Medulla oblongata (tissue), 1 donor: ENCODE measurements around the gene SLC13A5.
"Not testable (repeated sequence)": the region's sequence is repeated elsewhere in the genome, so short reads cannot be mapped to it uniquely, and the experiment has no call there.

Source experiments
- DNase-seq: peaks from one replicate; pipeline ENCODE4 v3.0.0-alpha.2; 2015; ENCODE audit errors: extremely low spot score

The SLC13A5 gene

DNA sequence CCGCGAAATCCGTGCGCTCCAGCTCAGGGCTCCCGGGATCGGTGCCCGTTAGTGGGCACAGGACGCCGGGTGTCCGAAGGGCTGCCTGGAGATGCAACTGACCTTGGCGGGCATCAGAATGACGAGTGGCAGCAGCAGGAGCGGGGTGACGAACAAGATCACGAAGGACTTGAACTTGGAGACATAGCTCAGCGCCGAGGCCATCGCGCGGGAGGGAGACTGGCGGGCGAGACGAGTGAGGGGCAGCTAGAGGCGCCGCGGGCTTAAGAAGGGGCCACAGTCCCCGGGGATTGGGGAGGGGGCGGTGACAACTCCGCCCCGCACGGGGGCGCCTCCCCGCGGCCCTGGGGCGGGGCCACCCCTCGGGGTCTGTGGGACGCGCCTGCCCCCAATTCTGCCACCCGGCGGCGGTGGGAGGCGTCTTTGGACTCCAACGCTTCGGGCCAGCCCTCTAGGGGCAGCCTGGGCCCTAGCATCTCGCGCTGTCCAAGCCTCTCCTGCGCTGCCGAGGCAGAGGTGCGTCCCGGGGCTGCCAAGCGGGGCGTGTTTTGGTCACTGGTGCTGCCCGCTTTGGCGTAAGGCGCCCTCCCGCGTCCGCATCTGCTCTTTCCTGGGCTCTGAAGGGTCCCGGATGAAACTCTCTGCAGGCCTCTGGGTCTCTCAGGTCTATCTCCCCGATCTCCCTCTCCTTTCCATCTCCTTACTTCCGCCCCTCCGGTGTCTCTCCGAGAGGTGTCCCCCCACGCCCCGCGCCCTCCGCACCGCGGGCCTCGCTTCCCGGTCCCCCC is at the start of gene SLC13A5:
Gene SLC13A5 (minus strand): TSS at position 240 of the 788 bp plus-strand sequence. CDS start 36 bp downstream, at position 204.
- peak; percentile 3 for DNase-seq

DNA sequence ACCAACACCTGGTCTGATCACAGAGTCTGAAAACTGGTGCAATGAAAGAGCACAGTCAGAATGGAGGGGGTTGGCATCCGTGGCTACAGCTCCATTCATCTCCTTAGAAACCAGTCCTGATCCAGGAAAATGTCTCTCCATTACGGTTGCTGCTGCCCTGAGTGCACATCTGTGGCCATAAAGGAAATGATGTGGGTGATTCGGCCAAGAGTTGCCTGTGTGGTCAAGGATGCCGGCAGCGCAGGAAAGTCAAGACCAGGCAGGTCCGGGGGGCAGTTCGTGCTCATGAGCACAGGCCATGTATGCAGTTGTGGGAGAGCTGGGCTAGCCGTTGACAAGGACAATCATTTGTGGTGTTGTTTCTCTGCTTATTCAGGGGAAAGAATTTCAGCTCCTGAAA is 48.6 kb upstream of the SLC13A5 start:
- DNase-seq: no peak

DNA sequence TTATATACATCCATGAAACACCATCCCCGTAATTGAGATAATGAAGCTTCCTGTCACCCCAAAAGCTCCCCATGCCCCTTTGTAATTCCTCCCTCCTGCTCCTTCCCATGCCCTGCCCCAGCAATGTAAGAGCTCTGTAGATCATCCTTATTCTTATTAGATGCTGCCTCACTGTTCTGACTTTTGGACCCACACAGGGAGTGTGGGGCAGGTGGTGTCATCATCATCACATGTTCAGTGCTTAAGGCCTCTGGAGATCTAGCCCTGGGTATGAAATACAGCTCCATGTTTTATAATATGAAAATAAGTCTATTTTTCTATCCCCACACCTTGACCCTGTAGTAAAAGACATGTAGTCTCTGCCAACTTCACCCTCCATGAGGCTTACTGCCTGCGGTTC is 44.6 kb upstream of the SLC13A5 start:
- no peak for DNase-seq

DNA sequence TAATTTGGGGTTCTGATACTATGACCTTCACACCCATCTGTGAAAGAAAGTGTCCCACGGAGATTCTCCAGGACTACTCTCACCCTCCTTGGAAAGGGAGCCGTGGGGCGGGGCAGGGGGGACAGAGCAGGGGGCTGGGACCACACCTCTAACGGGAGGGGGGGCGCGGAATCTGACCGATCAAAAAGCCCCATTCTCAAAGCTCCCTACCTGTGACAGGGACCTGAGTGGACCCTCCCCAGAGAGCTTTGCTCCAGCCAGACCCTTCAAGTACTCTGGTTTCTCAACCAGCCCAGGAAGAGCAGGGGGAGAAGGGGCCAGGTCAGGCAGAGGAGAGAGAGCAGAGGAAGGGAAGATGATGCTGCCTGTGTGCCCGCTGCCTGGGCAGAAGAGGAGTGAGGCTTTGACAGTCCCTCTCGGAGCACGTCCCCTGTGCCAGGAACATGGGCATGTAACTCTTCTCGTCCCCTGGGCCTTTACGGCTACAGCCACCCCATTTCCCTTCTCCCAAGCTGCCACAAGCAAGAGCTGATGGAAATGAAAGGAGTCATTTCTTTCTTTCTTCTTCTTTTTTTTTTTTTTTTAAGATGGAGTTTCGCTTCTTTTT is 43.4 kb upstream of the SLC13A5 start:
- DNase-seq: no peak

DNA sequence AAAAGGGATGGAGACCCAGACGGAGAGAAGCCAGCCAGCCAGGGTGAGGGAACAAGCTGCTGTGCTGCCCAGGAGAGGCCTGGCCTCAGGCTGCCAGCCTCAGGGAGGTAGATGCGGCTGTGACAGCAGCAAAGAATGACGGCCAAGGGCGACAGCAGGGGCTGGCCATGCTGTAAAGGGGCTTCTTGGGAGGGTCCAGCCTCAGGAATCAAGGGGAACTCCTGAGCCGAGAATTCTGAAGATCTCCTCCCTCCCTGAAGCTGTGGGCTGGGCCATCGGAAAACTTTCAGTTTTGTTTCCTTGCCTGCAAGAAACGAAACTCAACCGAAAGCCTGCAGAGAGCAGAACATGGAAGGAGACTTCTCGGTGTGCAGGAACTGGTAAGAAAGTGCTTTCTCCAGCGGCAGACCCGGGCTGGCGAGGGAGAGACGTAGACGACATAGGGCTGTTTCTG is 42.6 kb upstream of the SLC13A5 start, which contains the start of gene XAF1:
Gene XAF1 (plus strand): TSS at position 316 of the 454 bp plus-strand sequence. CDS start 33 bp downstream, at position 349.
- peak; percentile 72 for DNase-seq

DNA sequence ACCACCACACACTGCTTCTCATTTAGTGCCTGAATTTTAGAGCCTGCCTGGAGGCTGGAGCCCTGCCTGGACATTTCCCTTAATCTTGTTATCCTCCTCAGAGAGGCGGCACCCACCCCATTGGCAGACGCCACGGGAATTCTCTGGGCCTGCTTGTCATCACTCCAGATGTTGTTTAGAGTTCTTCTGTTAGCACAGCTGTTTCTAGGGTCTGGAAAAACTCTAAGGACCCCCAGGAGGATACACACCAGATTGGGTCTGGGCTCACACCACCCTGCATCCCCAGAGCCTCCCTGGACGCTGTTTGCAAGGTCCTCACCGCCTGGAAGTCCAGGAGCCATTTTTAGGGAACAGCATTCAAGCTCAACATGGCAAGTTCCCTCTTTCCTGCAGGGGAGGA is 42.1 kb upstream of the SLC13A5 start:
- DNase-seq: no peak

DNA sequence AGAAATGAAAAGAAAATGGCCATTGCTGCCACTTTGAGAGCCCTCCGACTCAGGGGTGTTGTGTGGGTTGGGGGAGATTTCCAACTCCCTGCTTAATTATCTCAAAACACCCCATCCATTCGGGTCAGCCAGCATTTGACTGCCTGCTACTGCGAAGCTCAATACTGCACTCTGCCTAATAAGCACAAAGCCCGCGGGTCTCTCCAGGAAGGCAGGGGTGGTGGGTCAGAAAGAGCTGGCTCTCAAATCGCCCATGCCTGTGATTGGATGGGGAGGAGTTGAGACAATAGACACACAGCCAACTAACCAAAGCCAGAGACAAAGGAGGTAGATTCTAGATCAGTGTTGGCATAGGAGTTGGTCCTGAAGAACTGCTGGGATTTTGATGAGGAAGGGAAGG is 40.4 kb upstream of the SLC13A5 start:
- no peak for DNase-seq

DNA sequence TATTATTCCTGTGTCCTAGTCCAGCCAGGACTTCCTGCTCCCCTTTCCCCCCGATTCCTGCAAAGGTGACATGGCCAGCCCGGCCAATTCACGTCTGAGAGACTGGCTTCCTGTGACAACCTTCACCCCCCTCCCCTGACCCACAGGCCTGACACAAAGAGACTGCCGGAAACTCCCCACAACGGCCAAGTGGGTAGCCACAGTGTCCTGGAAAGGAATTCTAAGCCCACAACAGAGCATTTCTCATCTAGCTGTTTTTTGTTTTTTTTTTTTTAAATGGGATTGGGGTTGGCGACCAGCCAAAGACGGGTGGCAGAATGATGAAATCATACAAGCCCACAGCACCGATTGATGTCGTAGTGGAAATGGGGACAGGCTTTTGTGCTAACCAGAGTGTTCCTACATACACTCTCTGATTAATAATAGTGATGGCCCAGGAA is 39.9 kb upstream of the SLC13A5 start:
- DNase-seq: peak; percentile 33

DNA sequence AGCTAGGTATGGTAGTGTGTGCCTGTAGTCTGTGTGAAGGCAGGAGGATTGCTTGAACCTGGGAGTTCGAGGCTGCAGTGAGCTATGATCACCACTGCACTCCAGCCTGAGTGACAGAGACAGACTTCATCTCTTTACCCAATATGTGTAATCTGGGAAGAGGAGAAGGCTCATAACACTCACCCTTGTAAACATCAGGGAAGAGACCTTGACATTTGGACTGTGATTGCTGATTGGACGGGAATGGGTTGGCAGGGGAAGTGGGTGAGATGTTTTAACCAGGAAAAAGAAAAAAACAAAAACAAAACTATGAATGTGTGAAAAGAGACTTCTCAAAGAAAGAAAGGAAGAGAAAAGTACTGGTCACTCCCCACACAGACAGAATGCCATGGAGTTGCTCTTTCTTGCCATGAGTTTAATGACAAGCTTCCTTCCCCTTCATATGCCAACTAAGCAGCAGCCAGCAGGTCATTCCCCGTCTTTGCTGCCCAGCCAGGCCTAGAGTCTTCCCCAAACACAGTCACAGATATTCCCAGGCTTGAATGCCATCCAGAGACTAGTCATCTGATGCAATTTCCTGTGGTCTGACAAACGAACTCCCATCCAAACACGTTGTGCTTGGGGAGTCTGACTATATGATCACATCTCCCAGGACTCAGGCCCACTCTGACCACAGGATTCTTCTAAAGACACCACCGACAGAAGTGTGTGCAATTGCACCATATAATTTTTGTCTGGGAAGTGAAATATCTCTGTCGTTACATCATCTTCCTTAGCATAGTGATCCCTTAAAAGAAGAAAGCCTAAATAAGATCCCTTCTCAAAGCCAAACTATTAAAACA is 39.1 kb upstream of the SLC13A5 start:
- peak; percentile 63 for DNase-seq

DNA sequence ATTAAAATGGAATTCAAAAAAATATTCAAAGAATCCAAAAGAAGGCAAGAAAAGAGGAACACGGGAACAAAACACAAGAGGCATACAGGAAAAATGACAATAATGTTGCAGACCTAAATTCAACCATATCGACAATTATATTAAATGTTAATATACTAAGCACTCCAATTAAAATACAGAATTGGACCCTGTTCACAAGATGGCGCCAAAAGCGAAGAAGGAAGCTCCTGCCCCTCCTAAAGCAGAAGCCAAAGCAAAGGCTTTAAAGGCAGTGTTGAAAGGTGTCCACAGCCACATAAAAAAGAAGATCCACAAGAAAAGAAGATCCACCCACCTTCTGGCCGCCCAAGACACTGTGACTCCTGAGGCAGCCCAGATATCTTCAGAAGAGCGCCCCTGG is 36.4 kb upstream of the SLC13A5 start:
- no peak for DNase-seq

DNA sequence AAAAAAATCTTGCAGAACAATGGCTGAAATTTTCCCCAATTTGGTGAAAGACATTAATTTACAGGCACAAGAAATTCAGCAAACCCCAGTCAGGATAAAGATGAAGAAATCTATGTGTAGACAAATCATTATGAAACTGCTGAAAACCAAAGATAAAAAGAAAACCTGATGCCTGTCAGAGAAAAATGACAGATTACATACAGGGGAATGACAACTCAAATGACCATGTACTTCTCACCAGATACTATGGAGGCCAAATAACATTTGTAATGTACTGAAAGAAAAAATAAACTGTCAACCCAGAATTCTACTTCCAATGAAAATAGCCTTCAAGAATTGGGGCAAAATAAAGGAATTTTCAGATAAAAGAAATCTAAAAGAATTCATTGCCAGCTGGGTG is 35.4 kb upstream of the SLC13A5 start:
- DNase-seq: no peak

DNA sequence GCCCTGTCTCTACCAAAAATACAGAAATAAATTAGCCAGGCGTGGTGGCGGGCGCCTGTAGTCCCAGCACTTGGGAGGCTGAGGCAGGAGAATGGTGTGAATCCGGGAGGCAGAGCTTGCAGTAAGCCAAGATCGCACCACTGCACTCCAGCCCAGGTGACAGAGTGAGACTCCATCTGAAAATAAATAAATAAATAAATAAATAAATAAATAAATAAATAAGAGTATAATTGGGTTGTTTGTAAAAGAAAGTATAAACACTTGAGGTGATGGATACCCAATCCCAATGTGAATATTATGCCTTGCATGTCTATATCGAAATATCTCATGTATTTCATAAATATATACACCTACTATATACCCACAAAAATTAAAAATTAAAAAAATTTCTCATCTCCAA is 33.5 kb upstream of the SLC13A5 start:
- DNase-seq: not testable (repeated sequence)

DNA sequence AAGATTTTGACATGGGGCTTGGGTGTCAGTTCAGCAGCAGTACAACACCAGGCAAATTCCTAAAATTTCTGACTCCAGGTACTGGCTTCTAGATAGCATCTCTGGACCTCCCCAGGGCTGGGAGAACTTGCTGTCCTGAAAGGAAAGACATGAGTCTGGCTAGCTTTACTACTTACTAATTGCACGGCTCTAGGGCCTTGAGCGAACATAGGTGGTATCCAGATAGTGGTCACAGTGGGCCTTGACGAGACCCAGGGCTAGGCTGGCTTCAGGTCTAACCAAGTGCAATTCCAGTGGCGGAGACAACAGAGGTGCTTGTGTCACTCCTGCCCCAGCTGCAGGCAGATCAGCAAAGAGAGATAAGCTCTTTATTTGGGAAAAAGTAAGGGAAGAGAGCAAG is 16.4 kb upstream of the SLC13A5 start:
- no peak for DNase-seq

DNA sequence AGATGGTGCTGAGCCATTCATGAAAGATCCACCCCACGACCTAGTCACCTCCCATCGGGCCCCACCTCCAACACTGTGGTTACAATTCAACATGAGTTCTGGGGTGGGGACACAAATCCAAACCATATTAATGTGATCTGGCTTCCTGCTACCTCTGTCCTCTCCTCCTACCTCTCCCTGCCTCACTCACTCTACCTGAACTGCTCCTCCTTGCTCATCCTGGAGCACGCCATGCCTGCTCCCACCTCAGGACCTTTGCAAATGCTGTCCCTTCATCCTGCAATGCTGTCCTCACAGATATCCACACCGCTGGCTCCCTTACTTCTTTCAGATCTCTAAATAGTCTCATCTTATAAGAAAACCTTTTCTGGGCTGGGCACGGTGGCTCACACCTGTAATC is 10.8 kb upstream of the SLC13A5 start:
- DNase-seq: no peak

DNA sequence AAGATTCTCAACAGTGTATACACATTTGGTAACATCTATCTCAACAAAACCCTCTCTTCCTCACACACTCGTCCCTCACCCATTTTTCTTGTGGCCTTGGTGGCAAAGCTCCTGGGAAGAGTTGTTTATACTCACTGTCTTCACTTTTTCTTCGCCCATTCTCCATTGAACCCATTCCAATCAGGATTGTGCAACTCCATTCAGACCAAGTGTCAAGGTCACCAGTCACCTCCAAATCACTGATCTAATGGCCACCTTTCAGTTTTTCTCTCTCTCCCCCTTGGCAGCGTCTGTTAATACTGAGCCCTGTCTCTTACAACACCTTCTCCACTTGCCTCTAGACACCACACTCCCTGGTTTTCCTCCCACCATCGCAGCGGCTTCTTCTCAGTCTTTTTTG is 8.6 kb upstream of the SLC13A5 start:
- DNase-seq: no peak

DNA sequence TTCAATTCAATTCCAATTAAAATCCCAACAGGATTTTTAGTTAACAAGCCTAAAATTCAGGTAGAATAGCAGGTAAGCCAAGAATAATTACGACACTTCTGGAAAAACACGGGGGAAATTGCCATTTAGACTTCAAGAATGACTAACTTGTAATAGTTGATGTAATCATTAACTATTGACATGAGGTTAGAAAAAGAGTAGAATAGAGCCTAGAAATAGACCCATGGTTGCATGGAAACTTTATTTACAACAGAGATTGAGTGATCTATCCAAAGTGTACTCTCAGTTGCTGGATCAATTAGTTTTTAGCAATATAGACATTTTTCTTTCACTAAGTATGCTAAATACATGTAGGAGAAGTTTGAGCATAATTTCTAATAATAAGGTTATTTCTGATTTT is 3.6 kb upstream of the SLC13A5 start:
- no peak for DNase-seq

DNA sequence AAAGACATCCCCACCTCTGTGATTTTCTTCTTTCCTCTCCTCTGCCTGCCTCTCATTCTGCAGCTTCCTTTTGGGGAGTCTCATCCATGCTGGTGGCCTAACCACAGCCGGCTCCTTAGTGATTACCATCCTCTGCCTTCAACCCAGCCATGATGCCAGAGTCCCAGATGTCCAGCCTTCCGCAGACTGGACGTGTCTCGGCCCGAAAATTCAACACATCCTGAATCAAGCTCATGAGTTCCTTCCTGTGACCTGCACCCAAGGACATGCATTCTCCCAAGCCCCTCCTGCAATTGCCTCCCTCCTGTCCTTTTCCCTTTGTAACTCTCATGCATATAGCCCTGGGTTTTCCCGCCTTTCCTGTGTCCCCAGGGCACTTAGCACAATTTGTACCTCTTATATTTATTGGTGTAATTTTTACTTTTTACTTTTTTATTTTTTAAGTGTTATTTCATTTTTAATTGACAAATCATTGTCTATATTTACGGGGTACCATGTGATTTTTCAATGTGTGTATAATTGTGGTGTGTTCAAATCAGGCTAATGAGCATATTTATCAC is 1.2 kb upstream of the SLC13A5 start:
- DNase-seq: no peak

DNA sequence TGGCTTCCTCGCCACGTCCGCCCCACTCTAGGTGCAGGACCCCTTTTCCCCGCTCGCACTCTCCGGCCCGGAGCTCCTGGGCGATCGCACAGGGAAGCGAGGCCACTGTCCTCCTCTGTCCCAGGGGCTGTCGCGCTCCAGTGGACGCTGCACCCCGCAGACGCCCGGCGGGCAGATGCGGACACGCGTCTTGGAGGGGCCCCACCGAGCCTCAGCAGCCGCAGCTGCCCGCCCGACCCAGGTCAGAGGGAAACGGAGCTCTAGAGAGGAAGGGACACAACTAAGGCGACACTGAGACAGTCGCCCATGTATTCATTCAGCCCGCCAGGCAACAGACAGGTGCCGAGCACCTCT is 726 bp upstream of the SLC13A5 start:
- no peak for DNase-seq

DNA sequence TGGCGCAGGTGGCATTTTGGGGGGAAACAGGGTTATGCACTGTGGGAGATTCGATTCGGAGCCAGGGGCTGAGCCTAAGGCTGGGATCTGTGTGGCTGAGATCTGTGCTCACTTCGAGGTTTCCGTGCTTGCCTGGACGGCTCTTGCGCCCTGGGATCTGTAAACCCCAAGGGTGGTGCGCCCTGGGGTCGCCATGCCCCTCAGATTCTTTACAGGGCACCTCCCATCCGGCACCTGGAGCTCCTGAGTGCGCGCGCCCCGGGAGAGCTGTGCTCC is 377 bp downstream of the SLC13A5 start:
- no peak for DNase-seq

DNA sequence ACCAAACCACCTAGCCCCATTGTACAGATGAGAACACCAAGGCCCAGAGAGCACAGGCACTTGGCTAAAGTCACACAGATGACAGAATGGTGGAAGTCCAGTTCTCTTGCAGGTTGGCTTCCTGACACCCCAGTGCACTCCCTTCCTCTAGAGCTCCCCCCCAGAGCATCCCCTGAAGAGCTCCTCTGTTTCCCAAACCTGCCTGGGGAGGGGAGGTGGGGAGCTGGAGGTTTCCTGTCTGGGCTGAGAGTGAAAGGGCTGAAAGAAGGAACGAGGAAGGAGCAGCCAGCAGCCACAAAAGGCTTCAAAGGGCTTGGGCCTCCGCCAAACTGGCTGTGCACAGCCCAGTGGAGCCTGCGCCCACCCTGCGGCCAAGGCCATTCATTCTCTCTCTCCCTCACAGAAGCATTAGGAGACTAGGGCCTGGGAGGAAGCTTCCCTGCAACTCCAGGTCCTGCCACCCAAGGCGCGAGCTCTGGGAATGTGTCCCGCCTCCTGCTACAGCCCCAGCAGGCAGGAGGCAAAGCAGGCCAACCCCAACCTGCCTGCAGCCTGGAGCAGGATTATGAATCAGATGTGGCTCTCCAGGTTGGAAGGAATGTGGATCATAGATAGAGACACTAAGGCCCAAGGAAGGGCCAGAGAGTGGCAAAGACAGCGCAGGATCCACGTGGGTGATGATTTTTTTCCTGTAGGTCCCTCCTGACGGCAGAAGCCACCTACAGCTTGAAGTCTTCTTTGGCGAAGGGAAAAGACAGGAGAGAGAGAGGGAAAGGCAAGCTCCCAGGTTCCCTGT is 913 bp downstream of the SLC13A5 start:
- peak; percentile 64 for DNase-seq

DNA sequence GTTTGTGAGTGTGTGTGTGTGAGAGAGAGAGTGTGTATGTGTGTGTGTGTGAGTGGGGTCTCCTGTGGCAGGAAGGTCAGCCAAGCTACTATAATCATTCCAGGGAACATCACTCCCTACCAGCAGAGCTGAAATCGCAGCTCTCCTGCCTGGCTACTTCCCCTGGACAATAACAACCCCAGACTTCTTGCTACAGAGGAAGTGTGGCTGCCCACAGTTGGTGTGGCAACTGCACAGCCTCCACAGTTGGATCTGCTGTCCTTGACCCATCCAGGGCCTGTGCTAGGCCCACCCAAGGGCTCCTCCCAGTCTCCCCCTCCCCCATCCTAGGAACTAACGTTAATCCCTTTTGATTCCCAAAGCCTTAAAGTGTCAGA is 1.5 kb downstream of the SLC13A5 start:
- DNase-seq: no peak
